ENCODE results near the gene ITGB5. TPM values are rescaled to one million over a fixed set of nuclear protein-coding genes. Genes with fewer than 3 reads are reported as not detected.

Gene ITGB5
- total and polyA plus RNA-seq, 2 donors (not counting 1 experiment from before 2014, with no cell fraction given), result 99.7 to 196 TPM

DNA sequence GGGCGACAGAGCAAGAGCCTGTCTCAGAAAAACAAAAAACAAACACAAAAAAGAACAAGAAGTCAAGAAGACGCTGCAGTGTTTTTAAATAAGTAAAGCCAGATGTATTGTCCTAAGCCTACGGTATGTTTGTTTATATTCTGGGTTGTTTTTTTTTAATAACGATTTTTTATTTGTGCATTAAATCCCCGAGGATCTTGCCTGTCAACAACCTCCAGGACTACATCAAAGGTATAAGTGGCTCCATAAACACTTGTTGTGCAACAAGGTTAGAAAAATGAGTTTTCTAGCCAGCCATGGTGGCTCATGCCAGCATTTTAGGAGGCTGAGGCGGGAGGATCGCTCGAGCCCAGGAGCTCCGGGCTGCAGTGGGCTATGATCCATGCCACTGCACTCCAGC is 26.1 kb downstream of the ITGB5 start:
- DNase-seq (ENCODE audit: low read depth in 2 of 2), result no peak
- no peak overlapping the region for H3K4me3 ChIP-seq (replicated peaks in 1 of 4; ENCODE audit: control extremely low read depth in 1 of 4, insufficient read depth in 1 of 4, low read depth in 3 of 4, low read length in 4 of 4)
- H3K27me3 ChIP-seq (ENCODE audit: control insufficient read depth, insufficient read depth, low read length), result no peaks in the 10 kb centered on the region
- no peaks in the 10 kb centered on the region for H3K79me2 ChIP-seq (ENCODE audit: control insufficient read depth, insufficient read depth, low read length)
- peak overlapping the region; percentile 56 for H3K27ac ChIP-seq (ENCODE audit: insufficient read depth, low read length)
- no peaks in the 10 kb centered on the region for H4K20me1 ChIP-seq (ENCODE audit: control insufficient read depth, extremely low read depth, insufficient read depth, low read length)
- TF ChIP-seq EZH2 (IDR thresholded peaks at IDR 0.05; ENCODE audit: low read length, missing control alignments) (no peak), CTCF (conservative IDR thresholded peaks at IDR 0.05 in 1 of 2, IDR thresholded peaks at IDR 0.05 in 1 of 2; ENCODE audit: low read depth in 1 of 2, low read length in 2 of 2) (no peak)
- H3K9me3 ChIP-seq (ENCODE audit: control insufficient read depth, insufficient read depth, low read depth, low read length), result no peaks in the 10 kb centered on the region
- no peak overlapping the region for H3K4me2 ChIP-seq (ENCODE audit: extremely low read depth, insufficient read depth, low read length)
- H3K36me3 ChIP-seq (ENCODE audit: control insufficient read depth, insufficient read depth, low read length), result no peaks in the 10 kb centered on the region
- no peak overlapping the region for H2AFZ ChIP-seq (ENCODE audit: low read length)
- H3K4me1 ChIP-seq (ENCODE audit: control insufficient read depth, extremely low read depth, insufficient read depth, low read length), result peaks cover 18% of the 10 kb centered on the region
- H3K9ac ChIP-seq (ENCODE audit: insufficient read depth, low read length), result no peak overlapping the region

DNA sequence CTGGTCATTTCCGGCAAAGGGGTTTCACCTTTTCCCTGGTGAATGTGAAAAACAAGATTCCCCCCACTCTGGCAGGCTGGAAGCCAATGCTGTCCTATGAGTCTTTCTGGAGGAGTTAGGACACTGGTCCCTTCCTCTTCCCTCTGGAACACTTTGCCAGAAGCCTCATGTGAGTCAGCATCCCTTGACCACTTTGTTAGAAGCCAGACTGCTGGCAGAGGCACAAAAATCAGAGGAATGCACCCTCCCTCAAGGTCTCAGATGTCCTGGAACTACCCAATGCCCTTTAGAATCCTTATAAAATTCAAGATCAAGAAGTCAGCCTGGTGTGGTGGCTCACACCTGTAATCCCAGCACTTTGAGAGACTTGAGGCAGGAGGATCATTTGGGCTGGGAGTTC is 26.6 kb downstream of the ITGB5 start:
- Histone ChIP-seq H3K36me3 (ENCODE audit: control insufficient read depth, insufficient read depth, low read length) (no peaks in the 10 kb centered on the region), H3K9ac (ENCODE audit: insufficient read depth, low read length) (no peak overlapping the region), H3K27me3 (ENCODE audit: control insufficient read depth, insufficient read depth, low read length) (no peaks in the 10 kb centered on the region), H3K4me2 (ENCODE audit: extremely low read depth, insufficient read depth, low read length) (peak overlapping the region; percentile 29), H3K9me3 (ENCODE audit: control insufficient read depth, insufficient read depth, low read depth, low read length) (no peaks in the 10 kb centered on the region), H3K27ac (ENCODE audit: insufficient read depth, low read length) (peak overlapping the region; percentile 56), H2AFZ (ENCODE audit: low read length) (no peak overlapping the region), H3K4me3 (replicated peaks in 1 of 4; ENCODE audit: control extremely low read depth in 1 of 4, insufficient read depth in 1 of 4, low read depth in 3 of 4, low read length in 4 of 4) (no peak overlapping the region), H3K79me2 (ENCODE audit: control insufficient read depth, insufficient read depth, low read length) (no peaks in the 10 kb centered on the region), H3K4me1 (ENCODE audit: control insufficient read depth, extremely low read depth, insufficient read depth, low read length) (peaks cover 18% of the 10 kb centered on the region), H4K20me1 (ENCODE audit: control insufficient read depth, extremely low read depth, insufficient read depth, low read length) (no peaks in the 10 kb centered on the region)
- TF ChIP-seq EZH2 (IDR thresholded peaks at IDR 0.05; ENCODE audit: low read length, missing control alignments), result no peak
- TF ChIP-seq CTCF (conservative IDR thresholded peaks at IDR 0.05 in 1 of 2, IDR thresholded peaks at IDR 0.05 in 1 of 2; ENCODE audit: low read depth in 1 of 2, low read length in 2 of 2), result no peak
- peak; percentile 89 to 99 for DNase-seq (ENCODE audit: low read depth in 2 of 2)

GRCh38 chr3:124859025-124859424 is 28.1 kb downstream of the ITGB5 start:
- Histone ChIP-seq H3K27ac (ENCODE audit: insufficient read depth, low read length) (peak overlapping the region; percentile 69), H3K4me1 (ENCODE audit: control insufficient read depth, extremely low read depth, insufficient read depth, low read length) (peaks cover 18% of the 10 kb centered on the region), H3K4me3 (replicated peaks in 1 of 4; ENCODE audit: control extremely low read depth in 1 of 4, insufficient read depth in 1 of 4, low read depth in 3 of 4, low read length in 4 of 4) (no peak overlapping the region), H3K27me3 (ENCODE audit: control insufficient read depth, insufficient read depth, low read length) (no peaks in the 10 kb centered on the region), H3K36me3 (ENCODE audit: control insufficient read depth, insufficient read depth, low read length) (no peaks in the 10 kb centered on the region), H2AFZ (ENCODE audit: low read length) (no peak overlapping the region), H3K79me2 (ENCODE audit: control insufficient read depth, insufficient read depth, low read length) (no peaks in the 10 kb centered on the region), H3K9ac (ENCODE audit: insufficient read depth, low read length) (no peak overlapping the region), H4K20me1 (ENCODE audit: control insufficient read depth, extremely low read depth, insufficient read depth, low read length) (no peaks in the 10 kb centered on the region), H3K4me2 (ENCODE audit: extremely low read depth, insufficient read depth, low read length) (peak overlapping the region; percentile 23), H3K9me3 (ENCODE audit: control insufficient read depth, insufficient read depth, low read depth, low read length) (no peaks in the 10 kb centered on the region)
- DNase-seq (ENCODE audit: low read depth in 2 of 2), result peak; percentile 45 to 92
- TF ChIP-seq EZH2 (IDR thresholded peaks at IDR 0.05; ENCODE audit: low read length, missing control alignments), result no peak
- no peak for TF ChIP-seq CTCF (conservative IDR thresholded peaks at IDR 0.05 in 1 of 2, IDR thresholded peaks at IDR 0.05 in 1 of 2; ENCODE audit: low read depth in 1 of 2, low read length in 2 of 2)

Data from fibroblast of lung (primary cell).